ENCODE data around the gene DBH. TPM values are rescaled to one million over a fixed set of nuclear protein-coding genes. Genes with fewer than 3 reads are reported as not detected.

DBH gene
- total and polyA plus RNA-seq, 2 of the 13 experiments (the other 11 are each of a cell fraction or from before 2014, with no cell fraction given), result not detected

DNA sequence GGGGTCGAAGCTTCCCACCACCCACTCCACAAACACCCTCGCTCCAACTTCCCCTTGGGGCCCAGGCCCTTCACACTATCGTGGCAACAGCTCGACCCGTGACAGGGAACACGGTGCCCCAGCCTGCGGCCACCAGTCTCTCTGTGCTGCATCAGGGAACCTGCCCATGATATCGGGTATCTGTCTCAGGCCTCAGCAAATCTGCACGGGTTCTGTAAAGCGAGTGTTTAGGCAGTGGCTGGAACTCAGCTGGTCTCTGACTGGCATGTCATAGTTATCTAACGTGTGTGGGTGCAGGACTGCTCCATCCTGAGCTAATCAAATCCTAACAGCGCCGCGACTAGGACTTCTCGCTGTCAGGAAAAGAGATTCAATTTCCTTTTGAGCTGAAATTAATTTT lies 42.9 kb downstream of the DBH start:
- intact Hi-C loops (cut with micrococcal nuclease; ENCODE audit: unreplicated experiment) (no loop called here), in situ Hi-C loops (cut with HindIII; ENCODE audit: extremely low pct_ligation_motif_present, low pct_unique_long_range_greater_than_20kb) (no loop called here)
- H3K27ac ChIP-seq (ENCODE audit: extremely low read length, insufficient read depth, low read length), result no peak overlapping the region
- no peaks in the 10 kb centered on the region for H3K9me3 ChIP-seq (ENCODE audit: low read length)
- H3K4me1 ChIP-seq (ENCODE audit: insufficient read depth, low read length), result no peaks in the 10 kb centered on the region
- no peak overlapping the region for H2AFZ ChIP-seq (ENCODE audit: low read length)
- ChIA-PET CTCF (ENCODE audit: low intra/inter-chr PET ratio, low total read pairs) (no interaction called here), POLR2A (no interaction called here)
- no peak overlapping the region for H3K9ac ChIP-seq (ENCODE audit: insufficient read depth, low read depth, low read length)
- DNase-seq (ENCODE audit: low spot score), result no peak
- no peak for ATAC-seq
- no TSS peak for BruUV-seq (replicated peaks)
- H3K79me2 ChIP-seq (ENCODE audit: insufficient read depth, low read length), result no peaks in the 10 kb centered on the region
- WGBS (ENCODE audit: low lambda C conversion rate), result 95% methylated on average over 15 of the region's 15 CpGs
- no peak for FAIRE-seq
- H3K4me3 ChIP-seq (replicated peaks in 1 of 3; ENCODE audit: insufficient read depth in 1 of 3, low read depth in 2 of 3, low read length in 3 of 3), result no peak overlapping the region
- no peak overlapping the region for H3K4me2 ChIP-seq (ENCODE audit: low read depth, low read length)
- H3K27me3 ChIP-seq (ENCODE audit: control insufficient read depth in 1 of 2, insufficient read depth in 2 of 2, low read length in 2 of 2), result no peaks in the 10 kb centered on the region
- TF ChIP-seq ZC3H4 (CRISPR knock-in tag; IDR thresholded peaks at IDR 0.05; ENCODE audit: borderline replicate concordance), result no peak
- peaks cover 0 to 7% of the 10 kb centered on the region in 2 experiments; a peak in 4 of 5 replicates for H3K36me3 ChIP-seq (replicated peaks in 1 of 2; ENCODE audit: control insufficient read depth in 1 of 2, insufficient read depth in 2 of 2, low read length in 2 of 2)
- 0 out of 2 replicates have a peak, but pooled peaks cover 2% of the 10 kb centered on the region for H4K20me1 ChIP-seq (ENCODE audit: insufficient read depth, low read length)

DNA sequence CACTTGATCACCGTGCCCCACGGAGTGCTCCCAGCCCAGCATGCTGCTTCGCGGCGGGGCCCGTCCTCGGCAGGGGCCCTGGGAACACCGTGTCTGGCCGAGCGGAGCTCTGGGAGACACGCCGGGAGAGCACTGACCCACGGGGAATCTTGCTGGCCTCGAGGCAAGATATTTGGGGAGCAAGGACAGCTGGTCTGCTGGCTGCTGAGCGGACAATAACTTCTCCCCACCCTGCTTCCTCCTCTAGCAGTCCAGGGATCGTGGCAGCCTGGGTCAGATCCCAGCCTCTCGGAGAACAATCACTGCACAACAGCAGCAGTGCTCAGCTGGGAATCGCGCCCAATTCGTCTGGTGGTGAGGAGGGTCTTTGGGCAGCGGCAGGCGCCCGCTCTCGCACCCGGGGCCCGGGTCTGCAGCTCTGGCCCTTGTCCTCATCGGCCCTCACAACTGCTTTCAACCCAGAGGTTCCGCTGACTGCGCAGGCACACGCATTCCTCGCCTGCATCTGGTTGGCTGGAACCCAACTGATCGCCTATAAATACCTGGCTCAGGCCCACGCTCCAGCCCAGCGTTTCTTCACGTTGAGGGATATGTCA lies 43.4 kb downstream of the DBH start:
- BruUV-seq (replicated peaks), result no TSS peak
- no peaks in the 10 kb centered on the region for H3K79me2 ChIP-seq (ENCODE audit: insufficient read depth, low read length)
- in situ Hi-C loops (cut with HindIII; ENCODE audit: extremely low pct_ligation_motif_present, low pct_unique_long_range_greater_than_20kb) (no loop called here), intact Hi-C loops (cut with micrococcal nuclease; ENCODE audit: unreplicated experiment) (no loop called here)
- ATAC-seq, result no peak
- no peak overlapping the region for H3K4me2 ChIP-seq (ENCODE audit: low read depth, low read length)
- no peaks in the 10 kb centered on the region for H3K27me3 ChIP-seq (ENCODE audit: control insufficient read depth in 1 of 2, insufficient read depth in 2 of 2, low read length in 2 of 2)
- no peak overlapping the region for H3K9ac ChIP-seq (ENCODE audit: insufficient read depth, low read depth, low read length)
- TF ChIP-seq, protein P1, sequence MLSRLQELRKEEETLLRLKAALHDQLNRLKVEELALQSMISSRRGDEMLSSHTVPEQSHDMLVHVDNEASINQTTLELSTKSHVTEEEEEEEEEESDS (CRISPR knock-in tag; IDR thresholded peaks at IDR 0.05; ENCODE audit: borderline replicate concordance), result no peak
- TF ChIP-seq, protein P2, sequence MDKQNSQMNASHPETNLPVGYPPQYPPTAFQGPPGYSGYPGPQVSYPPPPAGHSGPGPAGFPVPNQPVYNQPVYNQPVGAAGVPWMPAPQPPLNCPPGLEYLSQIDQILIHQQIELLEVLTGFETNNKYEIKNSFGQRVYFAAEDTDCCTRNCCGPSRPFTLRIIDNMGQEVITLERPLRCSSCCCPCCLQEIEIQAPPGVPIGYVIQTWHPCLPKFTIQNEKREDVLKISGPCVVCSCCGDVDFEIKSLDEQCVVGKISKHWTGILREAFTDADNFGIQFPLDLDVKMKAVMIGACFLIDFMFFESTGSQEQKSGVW (CRISPR knock-in tag; IDR thresholded peaks at IDR 0.05; ENCODE audit: borderline replicate concordance), result no peak
- TF ChIP-seq ZNF577 (CRISPR knock-in tag; IDR thresholded peaks at IDR 0.05; ENCODE audit: borderline replicate concordance, low read depth), result no peak
- no peaks in the 10 kb centered on the region for H3K9me3 ChIP-seq (ENCODE audit: low read length)
- 0 out of 2 replicates have a peak, but pooled peaks cover 2% of the 10 kb centered on the region for H4K20me1 ChIP-seq (ENCODE audit: insufficient read depth, low read length)
- no peak overlapping the region for H2AFZ ChIP-seq (ENCODE audit: low read length)
- H3K27ac ChIP-seq (ENCODE audit: extremely low read length, insufficient read depth, low read length), result no peak overlapping the region
- no peak for DNase-seq (ENCODE audit: low spot score)
- CTCF ChIA-PET (ENCODE audit: low intra/inter-chr PET ratio, low total read pairs), result no interaction called here
- peaks cover 0 to 9% of the 10 kb centered on the region in 2 experiments; a peak in 4 of 5 replicates for H3K36me3 ChIP-seq (replicated peaks in 1 of 2; ENCODE audit: control insufficient read depth in 1 of 2, insufficient read depth in 2 of 2, low read length in 2 of 2)
- POLR2A ChIA-PET, result no interaction called here
- H3K4me1 ChIP-seq (ENCODE audit: insufficient read depth, low read length), result no peaks in the 10 kb centered on the region
- WGBS (ENCODE audit: low lambda C conversion rate), result 97% methylated on average over 20 of the region's 35 CpGs
- no peak overlapping the region for H3K4me3 ChIP-seq (replicated peaks in 1 of 3; ENCODE audit: insufficient read depth in 1 of 3, low read depth in 2 of 3, low read length in 3 of 3)
- no peak for FAIRE-seq

Measured in HepG2 (cell line).